ENCODE measurements around the gene CSAD.
"Not testable (repeated sequence)": the region's sequence is repeated elsewhere in the genome, so short reads cannot be mapped to it uniquely, and the experiment has no call there.

GRCh38 chr12:53202316-53202715 lies 21.6 kb upstream of the CSAD start:
- TF ChIP-seq CTCF (conservative IDR thresholded peaks at IDR 0.05; ENCODE audit: low read length); EZH2phosphoT487 (IDR thresholded peaks at IDR 0.05; ENCODE audit: borderline replicate concordance, low read depth, low read length): not testable (repeated sequence)

Measured in OCI-LY7 (cell line).